GM10266 (cell line): ENCODE data around the gene AKNA.

Experiments used
- DNase-seq: peaks from one replicate; pipeline ENCODE4 v3.0.0; 2012; ENCODE audit errors: extremely low spot score
- CTCF ChIP-seq: IDR thresholded peaks from 2 replicates; pipeline ENCODE4 v1.5.1; 2012; ENCODE audit warnings: mild to moderate bottlenecking, low read depth; ENCODE audit not compliant: control insufficient read depth, insufficient read depth; ENCODE audit errors: missing control alignments

AKNA gene

GRCh38 chr9:114359801-114360200 is 28.0 kb downstream of the AKNA start:
- DNase-seq: no peak
- TF ChIP-seq CTCF: no peak

GRCh38 chr9:114357911-114358328 is 29.9 kb downstream of the AKNA start:
- no peak for DNase-seq
- TF ChIP-seq CTCF: no peak

- DNase-seq: no peak
- TF ChIP-seq CTCF: no peak
These were observed 30.4 kb downstream of the AKNA start for GRCh38 chr9:114357360-114357759.

GRCh38 chr9:114356792-114357191 is 31.0 kb downstream of the AKNA start:
- TF ChIP-seq CTCF: no peak
- no peak for DNase-seq

- TF ChIP-seq CTCF: no peak
- no peak for DNase-seq
These were observed 32.0 kb downstream of the AKNA start for GRCh38 chr9:114355821-114356220.

- no peak for TF ChIP-seq CTCF
- DNase-seq: no peak
These were observed 35.9 kb downstream of the AKNA start for GRCh38 chr9:114351932-114352331.

- no peak for TF ChIP-seq CTCF
- DNase-seq: no peak
These were observed 37.0 kb downstream of the AKNA start for GRCh38 chr9:114350636-114351401.
